Measurements from ENCODE around the gene RNF169.

The RNF169 gene, protein sequence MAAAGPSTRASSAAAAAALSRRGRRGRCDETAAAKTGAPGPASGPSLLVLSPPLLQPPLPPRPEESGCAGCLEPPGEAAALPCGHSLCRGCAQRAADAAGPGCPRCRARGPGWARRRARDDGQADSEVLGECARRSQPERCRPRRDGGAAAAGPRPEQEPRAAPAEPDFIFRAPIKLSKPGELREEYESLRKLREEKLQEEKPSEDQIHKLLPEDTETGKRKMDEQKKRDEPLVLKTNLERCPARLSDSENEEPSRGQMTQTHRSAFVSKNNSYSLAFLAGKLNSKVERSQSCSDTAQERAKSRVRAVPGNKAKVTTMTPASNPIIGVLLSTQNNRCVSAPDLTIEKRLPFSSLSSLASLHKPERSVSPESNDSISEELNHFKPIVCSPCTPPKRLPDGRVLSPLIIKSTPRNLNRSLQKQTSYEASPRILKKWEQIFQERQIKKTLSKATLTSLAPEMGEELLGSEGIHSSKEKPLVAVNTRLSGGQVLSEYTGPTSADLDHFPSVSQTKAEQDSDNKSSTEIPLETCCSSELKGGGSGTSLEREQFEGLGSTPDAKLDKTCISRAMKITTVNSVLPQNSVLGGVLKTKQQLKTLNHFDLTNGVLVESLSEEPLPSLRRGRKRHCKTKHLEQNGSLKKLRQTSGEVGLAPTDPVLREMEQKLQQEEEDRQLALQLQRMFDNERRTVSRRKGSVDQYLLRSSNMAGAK

DNA sequence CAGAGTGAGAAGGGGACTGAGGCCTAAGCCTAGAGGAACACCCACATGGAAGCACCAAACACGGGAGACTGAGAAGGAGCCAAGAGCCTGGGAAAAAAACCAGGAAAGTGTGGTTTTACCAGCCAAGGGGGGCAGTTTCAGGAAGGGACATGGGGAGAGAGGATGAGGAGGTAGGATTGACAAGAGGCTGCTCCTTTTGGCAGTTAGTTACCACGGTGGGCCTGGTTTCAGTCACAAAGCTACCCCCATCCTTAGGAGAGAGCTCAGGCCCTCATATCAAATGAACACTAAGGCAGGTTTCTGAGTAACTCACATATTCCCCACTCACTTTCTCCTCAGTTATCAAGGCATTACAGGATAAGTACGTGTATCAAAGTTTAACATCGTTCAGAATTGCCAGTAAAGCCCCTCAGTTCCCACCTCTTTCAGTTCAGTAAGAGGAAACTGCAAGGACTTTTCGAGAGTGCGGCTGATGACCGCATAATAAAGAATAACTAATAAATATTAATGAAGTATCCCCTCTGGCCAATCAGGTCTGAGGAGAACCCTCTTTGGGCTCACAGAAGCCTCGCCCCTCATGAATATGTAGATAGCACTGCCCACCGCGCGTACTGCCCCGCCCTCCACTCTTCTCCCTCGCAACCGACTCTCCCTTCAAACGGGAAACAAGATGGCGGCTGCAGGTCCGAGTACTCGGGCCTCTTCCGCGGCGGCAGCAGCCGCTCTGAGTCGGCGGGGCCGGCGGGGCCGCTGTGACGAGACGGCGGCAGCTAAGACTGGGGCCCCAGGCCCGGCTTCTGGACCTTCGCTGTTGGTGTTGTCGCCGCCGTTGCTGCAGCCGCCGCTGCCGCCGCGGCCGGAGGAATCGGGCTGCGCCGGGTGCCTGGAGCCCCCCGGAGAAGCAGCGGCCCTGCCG lies at the start of gene RNF169:
Gene RNF169 (plus strand): TSS at position 639 of the 916 bp plus-strand sequence. CDS start 32 bp downstream, at position 671.
- peak; percentile 99 for DNase-seq (ENCODE audit: low spot score)

DNA sequence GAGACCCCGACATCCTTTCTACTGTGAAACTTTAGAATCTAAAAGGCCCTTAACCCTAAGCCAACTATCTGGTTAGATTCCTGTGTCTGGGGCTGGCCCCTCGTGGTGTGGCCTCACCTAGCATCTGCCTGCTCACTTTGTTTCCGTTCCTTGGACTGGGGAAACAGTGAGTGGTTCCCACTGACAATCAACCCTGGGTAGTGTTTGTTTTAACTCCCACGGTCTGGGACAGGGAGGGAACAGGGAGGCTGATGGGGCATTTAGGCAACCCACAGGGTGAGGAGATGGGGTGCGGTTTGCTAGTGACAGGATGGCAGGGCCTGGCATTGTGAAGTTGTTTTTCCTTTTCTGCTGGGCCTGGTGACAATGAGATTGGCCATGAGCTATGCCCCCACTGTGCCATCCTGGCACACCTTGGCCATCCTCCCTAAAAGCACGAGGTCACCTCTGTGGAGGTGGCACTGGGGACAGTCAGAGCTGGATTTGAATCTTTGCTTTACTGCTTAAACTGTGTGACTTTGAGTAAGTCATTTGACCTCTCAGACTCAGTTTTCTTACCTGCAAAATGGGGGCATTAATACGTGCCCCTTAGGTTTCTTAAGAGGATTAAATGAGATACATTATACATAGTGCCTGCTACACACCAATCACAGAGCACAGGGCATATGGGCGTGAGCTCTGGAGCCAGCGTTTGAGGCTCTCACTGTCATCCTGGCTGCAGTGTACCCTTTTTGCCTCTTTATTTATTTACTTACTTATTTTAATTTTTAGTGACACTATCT lies 48.8 kb upstream of the RNF169 start:
- DNase-seq (ENCODE audit: low spot score): peak; percentile 36

GRCh38 chr11:74701351-74701750 lies 47.3 kb upstream of the RNF169 start:
- peak; percentile 19 for DNase-seq (ENCODE audit: low spot score)

GRCh38 chr11:74702383-74703007 lies 46.2 kb upstream of the RNF169 start:
- DNase-seq (ENCODE audit: low spot score): peak; percentile 75

DNA sequence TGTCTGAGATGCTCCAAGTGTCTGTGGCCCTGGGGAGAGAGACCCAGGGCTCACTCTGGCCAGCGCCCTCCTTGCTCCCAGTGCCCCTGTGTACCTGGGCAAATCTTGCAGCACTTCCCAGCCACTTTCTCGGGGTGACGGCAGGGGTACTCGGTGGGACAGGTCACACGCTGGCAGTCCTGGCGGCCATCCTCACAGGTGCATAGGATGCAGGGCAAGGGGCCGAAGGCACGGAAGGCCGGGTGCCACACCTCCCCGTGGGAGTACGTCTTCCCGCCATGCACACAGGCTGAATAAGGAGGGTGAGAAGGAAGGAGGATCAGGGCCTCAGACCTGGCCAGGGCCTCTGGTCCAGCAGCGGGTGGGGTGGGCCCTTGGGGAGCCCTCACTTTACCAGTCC lies 45.4 kb upstream of the RNF169 start:
- DNase-seq (ENCODE audit: low spot score): no peak

- no peak for DNase-seq (ENCODE audit: low spot score)
Measured at GRCh38 chr11:74707182-74707581, 41.5 kb upstream of the RNF169 start.

DNA sequence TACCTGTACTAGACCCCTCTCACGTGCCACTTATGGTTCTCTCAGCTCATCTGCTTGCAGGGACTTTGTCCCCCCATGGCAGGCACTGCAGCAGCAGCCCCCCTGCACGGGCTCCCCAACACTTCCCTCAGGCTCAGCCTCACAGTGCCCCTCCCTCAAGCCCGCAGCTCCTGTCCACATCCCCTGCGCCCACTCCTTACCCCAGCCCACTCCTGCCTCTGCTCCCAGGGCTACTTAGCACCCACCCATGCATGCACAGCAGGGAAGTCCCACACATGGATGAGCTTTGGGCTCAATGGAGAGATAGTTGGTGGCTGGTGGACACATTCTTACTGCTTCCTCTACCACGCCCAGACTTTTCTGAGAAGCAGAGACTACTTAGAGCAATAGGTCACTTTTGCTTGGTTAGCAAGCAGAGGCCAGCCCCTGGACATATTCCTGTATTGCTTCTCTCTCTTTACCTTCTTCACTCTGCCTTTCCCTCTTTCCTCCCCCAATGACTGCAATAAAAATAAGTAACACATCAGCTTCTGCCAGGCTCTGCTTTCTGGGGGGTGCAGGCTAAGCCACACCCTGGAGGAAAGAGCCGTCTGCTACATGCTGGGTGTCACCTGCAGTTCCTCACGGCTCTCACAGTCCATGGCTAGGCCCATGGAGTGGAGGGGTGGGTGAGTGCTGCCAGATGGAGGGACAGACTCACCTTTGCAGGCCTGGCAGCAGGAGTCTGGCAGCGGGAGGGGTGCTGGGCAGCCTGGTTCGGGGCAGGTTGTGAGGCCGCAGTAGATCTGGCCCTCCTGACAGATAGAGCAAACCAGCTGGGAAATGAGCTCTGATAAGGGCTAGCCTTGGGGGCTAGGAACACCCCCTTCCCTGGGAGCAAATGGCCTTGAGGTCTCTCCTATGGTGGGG lies 40.8 kb upstream of the RNF169 start:
- peak; percentile 80 for DNase-seq (ENCODE audit: low spot score)

GRCh38 chr11:74709175-74709574 lies 39.5 kb upstream of the RNF169 start:
- no peak for DNase-seq (ENCODE audit: low spot score)

- DNase-seq (ENCODE audit: low spot score): no peak
Measured at GRCh38 chr11:74710281-74710938, 38.2 kb upstream of the RNF169 start.

DNA sequence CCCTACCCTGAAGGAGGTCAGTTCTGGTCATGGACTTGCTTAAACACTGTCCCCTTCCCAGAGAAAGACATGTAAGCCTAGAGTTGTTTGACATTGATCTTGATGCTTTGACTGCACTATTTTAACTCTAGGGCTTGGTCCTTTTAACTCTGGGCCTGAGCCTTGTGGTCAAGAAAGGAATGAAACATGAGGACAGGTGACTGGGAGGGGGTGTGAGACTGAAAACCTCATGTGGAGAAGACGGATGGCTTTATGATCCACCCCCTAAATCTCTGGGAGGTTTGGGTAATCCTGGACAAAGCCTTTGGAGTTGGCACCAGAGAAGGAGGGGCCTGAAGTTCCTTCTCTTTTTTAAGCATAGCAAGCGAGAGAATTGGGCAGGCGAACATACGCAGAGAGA lies 35.0 kb upstream of the RNF169 start:
- DNase-seq (ENCODE audit: low spot score): no peak

DNA sequence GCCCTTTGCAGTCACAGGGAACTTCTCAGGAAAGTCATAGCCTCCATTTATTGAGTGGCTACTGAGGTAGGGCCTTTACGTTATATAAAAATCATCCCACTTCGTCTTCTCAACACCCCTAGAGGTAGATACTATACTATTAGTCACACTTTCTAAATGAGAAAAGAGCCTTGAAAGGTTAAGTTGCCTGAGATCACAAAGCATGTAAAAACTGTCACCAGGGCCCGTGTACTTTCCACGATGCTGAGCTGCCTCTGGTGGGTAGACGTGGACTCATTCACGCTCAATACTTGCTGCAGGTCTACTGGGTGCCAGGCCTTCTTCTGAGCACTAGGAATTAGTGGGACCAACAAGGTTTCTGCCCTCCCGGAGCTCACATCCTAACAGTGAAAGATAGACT lies 33.7 kb upstream of the RNF169 start:
- DNase-seq (ENCODE audit: low spot score): no peak

DNA sequence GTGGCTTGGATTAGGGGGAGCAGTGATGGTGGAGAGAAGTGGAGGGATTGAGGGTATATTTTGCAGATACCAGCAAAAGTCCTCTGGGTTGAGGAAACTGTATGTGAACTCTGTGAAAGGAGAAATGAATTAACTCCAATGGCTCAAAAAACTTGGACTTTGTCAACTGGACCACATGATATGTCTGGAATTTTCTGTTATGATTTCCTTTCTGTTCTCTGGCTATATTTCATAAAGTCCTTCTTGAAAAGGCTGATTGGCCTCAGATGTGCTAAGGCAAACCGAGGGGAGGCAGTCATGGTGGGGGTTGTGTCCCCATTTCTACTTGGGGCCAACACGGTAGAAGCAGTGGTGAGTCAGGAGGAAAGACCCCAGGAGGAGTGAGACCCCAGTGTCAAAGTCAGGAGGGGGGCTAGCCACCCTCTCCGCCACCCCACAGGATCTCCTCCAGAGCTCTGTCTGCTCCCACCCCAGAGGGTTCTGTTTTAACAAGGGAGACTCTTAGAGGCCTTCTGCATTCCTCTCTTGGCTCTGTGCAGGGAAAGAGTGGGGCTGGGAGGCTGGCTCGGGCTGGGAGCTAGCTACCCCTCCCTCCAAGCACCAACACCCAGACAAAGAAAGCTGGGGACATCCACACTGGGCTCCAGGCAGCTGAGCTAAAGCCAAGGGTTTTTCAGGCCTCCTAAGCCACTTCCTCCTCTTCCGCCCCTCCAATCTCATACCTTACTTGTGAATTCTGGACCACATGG lies 31.3 kb upstream of the RNF169 start:
- DNase-seq (ENCODE audit: low spot score): no peak

DNA sequence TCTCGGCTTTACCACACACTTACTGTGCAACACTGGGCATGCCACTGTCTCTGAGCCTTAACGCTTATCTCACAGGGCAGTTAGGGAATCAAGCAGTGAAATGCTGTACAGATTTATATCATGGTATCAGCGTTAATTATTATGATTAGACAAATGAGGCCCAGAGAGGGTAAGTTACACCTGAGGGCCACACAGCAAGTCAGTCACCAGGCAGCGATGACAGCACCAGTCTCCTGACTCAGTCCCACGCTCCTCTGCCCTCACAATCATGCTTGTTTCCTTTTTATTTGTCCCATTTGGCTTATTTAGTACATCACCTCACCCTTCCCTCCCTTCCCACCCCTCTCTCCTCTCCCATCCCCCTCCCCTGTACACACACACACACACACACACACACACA lies 29.6 kb upstream of the RNF169 start:
- no peak for DNase-seq (ENCODE audit: low spot score)

- peak; percentile 68 for DNase-seq (ENCODE audit: low spot score)
Measured at GRCh38 chr11:74720596-74721478, 27.8 kb upstream of the RNF169 start.

GRCh38 chr11:74721479-74721835 lies 27.2 kb upstream of the RNF169 start:
- peak; percentile 79 for DNase-seq (ENCODE audit: low spot score)

- DNase-seq (ENCODE audit: low spot score): no peak
Measured at GRCh38 chr11:74723511-74723910, 25.1 kb upstream of the RNF169 start.

DNA sequence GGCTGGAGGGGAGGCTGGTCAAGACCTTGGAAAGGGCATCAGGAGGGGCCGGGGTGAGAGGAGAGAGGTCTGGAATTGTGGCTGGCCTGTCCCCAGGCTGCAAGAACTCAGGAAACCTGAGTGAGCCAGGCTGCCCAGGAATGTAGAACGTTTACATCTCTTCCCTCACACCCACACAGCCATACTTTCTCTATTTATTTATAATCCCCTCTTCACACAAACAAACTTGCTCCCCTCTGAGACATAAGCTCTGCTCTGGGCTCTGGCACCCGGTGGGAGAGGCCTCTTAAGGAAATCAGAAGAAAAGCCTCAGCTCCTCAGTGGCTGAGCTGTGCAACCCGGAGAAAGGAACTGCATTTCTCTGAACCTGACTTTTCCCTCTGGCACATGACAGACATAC lies 22.9 kb upstream of the RNF169 start:
- no peak for DNase-seq (ENCODE audit: low spot score)

Data from cerebellar cortex (tissue), 1 donor.